GM19023 (cell line): ENCODE results near the gene SGMS1.
"Not testable (repeated sequence)": the region's sequence is repeated elsewhere in the genome, so short reads cannot be mapped to it uniquely, and the experiment has no call there.

ENCODE experiments used
- ATAC-seq: cut with Tn5 transposase; IDR thresholded peaks from one replicate; pipeline ENCODE4 v1.9.1; 2021; ENCODE audit warnings: mild to moderate bottlenecking, moderate library complexity; ENCODE audit not compliant: unreplicated experiment

Gene SGMS1

DNA sequence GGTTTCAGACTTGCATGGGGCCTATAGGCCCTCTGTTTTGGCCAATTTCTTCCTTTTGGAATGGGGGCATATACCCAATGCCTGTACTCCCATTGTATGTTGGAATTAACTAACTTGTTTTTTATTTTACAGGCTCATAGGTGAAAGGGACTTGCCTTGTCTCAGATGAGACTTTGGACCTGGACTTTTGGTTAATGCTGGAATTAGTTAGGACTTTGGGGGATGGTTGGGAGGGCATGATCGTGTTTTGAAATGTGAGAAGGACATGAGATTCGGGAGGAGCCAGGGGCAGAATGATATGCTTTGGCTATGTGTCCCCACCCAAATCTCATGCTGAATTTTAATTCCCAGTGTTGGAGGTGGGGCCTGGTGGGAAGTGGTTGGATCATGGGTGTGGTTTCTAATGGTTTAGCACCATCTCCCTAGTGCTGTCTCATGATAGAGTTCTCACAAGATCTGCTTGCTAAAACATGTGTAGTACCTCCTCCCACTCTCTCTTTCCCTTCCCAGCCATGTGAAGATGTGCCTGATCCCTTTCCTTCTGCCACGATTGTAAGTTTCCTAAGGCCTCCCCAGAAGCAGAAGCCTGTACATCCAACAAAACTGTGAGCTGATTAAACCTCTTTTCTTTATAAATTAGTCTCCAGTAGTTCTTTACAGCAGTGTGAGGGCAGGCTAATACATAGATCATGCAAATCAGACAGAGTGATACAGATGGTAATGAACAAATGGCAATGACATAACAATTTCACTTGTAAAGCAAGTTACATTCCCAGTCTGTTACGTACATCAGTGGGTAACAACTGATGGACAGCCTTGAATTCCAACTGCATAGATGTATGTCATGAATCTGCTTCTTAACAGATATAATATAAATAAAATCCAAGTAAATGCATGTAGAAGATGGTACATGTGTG, 146.2 kb downstream of the SGMS1 start:
- ATAC-seq = no peak

DNA sequence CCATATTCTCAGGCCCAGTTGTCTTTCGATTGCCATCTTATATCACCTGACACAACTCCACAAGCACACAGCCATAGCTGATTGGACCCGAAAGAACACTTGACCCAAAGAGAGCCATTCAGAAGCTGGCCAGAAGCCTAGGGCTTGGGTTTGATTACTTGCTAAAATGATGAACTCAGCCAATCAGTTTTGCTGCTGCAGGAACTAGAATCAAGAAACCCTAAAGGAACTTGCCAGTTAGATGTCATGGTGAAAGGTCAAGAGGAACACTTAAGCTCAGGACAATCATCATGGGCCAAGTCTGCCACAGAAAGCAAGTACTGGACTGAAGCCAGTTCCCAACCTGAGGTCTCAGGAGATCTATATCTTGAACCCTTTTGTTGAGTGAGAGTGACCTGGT, 150.0 kb downstream of the SGMS1 start:
- no peak for ATAC-seq

GRCh38 chr10:50472914-50473313, 150.8 kb downstream of the SGMS1 start:
- no peak for ATAC-seq

GRCh38 chr10:50471583-50471975, 152.2 kb downstream of the SGMS1 start:
- no peak for ATAC-seq

DNA sequence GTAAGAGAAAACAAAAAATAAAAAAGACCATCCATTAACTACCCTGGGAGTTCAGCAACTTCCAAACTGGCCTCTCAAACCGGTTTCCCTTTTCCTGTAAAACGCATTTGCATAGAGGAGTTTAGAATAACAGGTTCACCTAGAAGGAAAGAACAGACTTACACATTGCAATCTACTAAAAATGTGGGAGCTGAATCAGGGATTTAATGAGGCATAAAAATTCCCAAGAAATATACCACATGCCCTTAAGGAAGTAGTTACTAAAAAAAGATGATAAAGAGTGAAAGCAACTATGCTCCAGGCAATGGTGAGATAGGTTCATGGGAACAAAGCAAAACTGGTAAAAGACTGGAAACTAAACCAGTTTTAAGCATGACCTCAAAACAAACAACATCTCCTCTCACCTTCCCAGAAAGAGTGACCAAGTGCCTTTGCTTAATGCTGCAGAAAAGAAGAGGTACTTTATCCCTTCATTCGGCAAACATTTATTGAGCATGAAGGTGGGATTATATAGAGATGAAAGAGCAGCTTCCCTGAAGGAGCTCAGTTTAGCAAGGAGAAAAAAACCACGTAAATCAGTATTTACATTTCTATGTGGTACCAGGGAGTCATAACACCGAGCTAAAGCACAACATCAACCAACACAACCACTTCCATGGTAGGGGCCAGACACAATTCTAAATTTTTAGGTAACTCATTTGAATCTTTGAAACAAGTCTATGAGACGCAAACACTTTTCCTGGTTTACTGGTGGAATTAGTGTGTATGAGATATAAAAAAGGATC, 152.8 kb downstream of the SGMS1 start:
- ATAC-seq = no peak

- peak; percentile 68 for ATAC-seq
Measured at GRCh38 chr10:50470345-50470744, 153.4 kb downstream of the SGMS1 start.

DNA sequence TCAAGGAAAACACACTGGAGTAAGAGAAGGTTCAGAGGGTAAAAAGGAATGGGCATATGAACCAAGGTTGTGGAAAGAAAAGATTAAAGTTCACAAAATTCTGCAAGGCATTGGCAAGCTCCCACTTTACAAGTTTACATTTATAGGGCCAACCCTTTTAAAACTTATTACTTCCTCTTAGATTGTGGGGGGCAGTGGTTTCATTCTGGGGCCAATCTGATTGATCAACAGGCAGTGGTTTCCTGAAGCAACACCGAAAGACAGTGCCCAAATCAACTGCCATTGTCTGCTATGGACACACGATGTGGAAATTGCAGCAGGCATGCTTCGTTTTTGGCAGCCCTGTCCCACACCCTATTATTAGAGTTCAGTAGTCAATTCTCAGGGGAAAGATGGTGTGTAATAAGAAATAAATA, 154.0 kb downstream of the SGMS1 start:
- ATAC-seq = no peak

GRCh38 chr10:50469288-50469687, 154.5 kb downstream of the SGMS1 start:
- no peak for ATAC-seq

- ATAC-seq = no peak
Measured at GRCh38 chr10:50467209-50467608, 156.5 kb downstream of the SGMS1 start.

- ATAC-seq = no peak
Measured at GRCh38 chr10:50464004-50464409, 159.7 kb downstream of the SGMS1 start.

GRCh38 chr10:50461834-50462233, 161.9 kb downstream of the SGMS1 start:
- ATAC-seq = no peak

DNA sequence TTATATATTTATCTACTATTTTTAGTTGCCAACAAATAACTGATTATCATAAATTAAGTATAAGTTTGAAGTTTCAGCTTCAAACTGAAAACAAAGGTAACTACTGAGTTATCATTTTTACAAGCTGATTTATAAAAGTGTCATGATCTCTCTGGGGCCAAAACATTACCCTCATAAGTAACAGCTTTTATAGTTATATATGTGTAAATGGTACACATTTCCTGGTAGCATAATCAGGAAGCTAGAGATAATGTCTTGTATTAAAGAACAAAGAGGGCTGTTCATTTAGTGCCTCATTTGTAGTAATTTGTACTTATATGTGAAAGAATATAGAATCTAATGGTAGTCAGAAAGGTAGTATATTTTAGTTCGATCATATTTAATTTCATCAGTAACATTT, 162.6 kb downstream of the SGMS1 start:
- ATAC-seq = no peak

GRCh38 chr10:50456719-50457118, 167.0 kb downstream of the SGMS1 start:
- ATAC-seq = no peak

DNA sequence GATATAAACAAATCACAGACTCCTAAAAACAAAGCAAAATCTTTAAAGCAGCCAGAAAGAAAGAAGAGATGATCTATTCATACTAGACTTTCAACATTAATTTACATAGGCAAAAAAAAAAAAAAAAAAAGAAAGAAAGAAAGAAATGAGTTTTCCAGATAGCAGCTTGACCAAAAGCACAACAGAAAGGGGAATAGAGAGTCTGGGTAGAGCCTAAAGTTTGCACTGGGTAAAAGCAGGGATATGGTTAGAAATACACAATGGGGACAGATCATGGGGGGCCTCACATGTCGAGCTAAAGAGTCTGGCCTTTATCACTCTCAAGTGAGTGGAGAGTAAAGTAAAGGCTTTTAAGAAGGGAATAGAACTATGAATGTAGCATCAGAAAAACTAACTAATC, 169.8 kb downstream of the SGMS1 start:
- ATAC-seq = no peak

GRCh38 chr10:50452603-50453002, 171.2 kb downstream of the SGMS1 start:
- ATAC-seq = no peak

DNA sequence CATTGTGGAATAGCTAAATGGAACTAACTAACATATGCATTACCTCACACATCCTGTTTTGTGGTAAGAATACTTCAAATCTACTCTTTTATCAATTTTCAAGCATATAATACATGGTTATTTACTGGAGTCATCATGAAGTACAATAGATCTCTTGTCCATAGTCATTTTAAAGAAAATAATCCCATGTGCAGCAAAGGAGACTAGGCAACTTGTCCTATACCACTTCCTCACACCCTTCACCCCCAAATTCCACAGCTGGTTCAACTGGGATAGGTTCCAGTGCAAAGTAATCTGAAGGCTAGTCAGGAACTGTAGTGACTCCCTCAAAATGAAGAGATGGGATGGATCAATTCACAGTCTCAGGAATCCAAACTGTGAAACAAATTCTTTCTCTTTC, 176.1 kb downstream of the SGMS1 start:
- ATAC-seq = no peak

DNA sequence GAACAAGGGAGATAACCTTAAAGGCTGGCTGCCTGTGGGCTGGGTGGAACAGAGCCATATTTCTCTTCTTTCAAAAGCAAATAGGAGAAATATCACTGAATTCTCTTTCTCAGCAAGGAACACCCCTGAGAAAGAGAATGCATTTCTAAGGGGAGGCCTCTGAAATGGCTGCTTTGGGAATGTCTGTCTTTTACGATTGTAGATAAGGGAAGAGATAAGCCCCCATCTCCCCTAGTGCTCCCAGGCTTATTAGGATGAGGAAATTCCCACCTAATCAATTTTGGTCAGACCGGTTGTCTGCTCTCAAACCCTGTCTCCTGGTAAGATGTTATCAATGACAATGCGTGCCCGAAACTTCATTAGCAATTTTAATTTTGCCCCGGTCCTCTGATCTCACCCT, 178.0 kb downstream of the SGMS1 start:
- ATAC-seq = not testable (repeated sequence)

DNA sequence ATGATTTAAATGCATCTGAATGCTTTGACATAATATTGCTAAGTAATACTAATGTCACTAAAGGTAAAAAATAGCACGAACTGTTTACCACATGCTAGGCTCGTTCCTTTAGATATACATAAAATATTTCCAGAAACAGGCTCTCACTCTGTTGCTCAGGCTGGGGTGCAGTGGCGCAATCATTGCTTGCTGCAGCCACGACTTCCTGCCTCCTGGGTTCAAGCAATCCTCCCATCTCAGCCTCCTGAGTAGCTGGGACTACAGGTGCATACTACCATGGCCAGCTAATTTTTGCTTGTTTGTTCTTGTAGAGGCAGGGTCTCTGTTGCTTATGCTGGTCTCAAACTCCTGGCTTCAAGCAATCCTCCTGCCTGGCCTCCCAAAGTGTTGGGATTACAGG, 183.3 kb downstream of the SGMS1 start:
- ATAC-seq = no peak

GRCh38 chr10:50439806-50440205, 183.9 kb downstream of the SGMS1 start:
- no peak for ATAC-seq

GRCh38 chr10:50439187-50439586, 184.6 kb downstream of the SGMS1 start:
- no peak for ATAC-seq

- no peak for ATAC-seq
Measured at GRCh38 chr10:50438049-50438936, 185.5 kb downstream of the SGMS1 start.
